WTC11 (cell line): ENCODE measurements around the gene STIM2. TPM values are rescaled to one million over a fixed set of nuclear protein-coding genes. Genes with fewer than 3 reads are reported as not detected.

Source experiments
- ATAC-seq: fragments of 200-7000 bp; cut with Tn5 transposase; 2 replicates; pipeline ENCODE4 v1.10.0; 2021; ENCODE audit warnings: mild to moderate bottlenecking, moderate library complexity
- CTCF ChIA-PET: fragments of 300-600 bp; sonication (Branson Sonifier 250); formaldehyde crosslinking; loops from one replicate; lab custom pipeline; 2021; ENCODE audit warnings: antibody characterized with exemption; lab: Charles Lee
- POLR2A ChIA-PET: fragments of 350-600 bp; sonication (Branson Sonifier 250); formaldehyde crosslinking; loops from one replicate; lab custom pipeline; 2021; ENCODE audit warnings: antibody characterized with exemption; lab: Charles Lee
- DNase-seq: peaks from one replicate; pipeline ENCODE4 v3.0.0; 2021; ENCODE audit warnings: low spot score
- H3K27ac Mint-ChIP-seq: 2 replicates; pipeline ENCODE4 v1.8.0; 2021; ENCODE audit warnings: mixed read lengths
- H3K27me3 Mint-ChIP-seq: 2 replicates; pipeline ENCODE4 v1.8.0; 2021; ENCODE audit warnings: low read depth, mild to moderate bottlenecking, moderate library complexity, mixed read lengths
- H3K36me3 Mint-ChIP-seq: 2 replicates; pipeline ENCODE4 v1.8.0; 2021; ENCODE audit warnings: mixed read lengths
- H3K4me1 Mint-ChIP-seq: 2 replicates; pipeline ENCODE4 v1.8.0; 2022; ENCODE audit warnings: mixed read lengths
- H3K4me3 Mint-ChIP-seq: 2 replicates; pipeline ENCODE4 v1.8.0; 2021; ENCODE audit warnings: mild to moderate bottlenecking, moderate library complexity, mixed read lengths
- H3K9me3 Mint-ChIP-seq: 2 replicates; pipeline ENCODE4 v1.8.0; 2021; ENCODE audit warnings: mixed read lengths
- AR ChIP-seq: fragments of 250-450 bp; sonication (Bioruptor Pico); IDR thresholded peaks from 2 replicates; pipeline ENCODE4 v1.9.0; 2021; ENCODE audit warnings: mild to moderate bottlenecking
- ERG ChIP-seq: fragments of 250-450 bp; sonication (Bioruptor Pico); IDR thresholded peaks from 2 replicates; pipeline ENCODE4 v1.8.0; 2021; ENCODE audit warnings: mild to moderate bottlenecking
- ESRRA ChIP-seq: sonication (generic); formaldehyde crosslinking; IDR thresholded peaks from 2 replicates; pipeline ENCODE4 v1.8.1; 2022; ENCODE audit warnings: mild to moderate bottlenecking, missing genetic modification reagents, borderline replicate concordance
- NR1H2 ChIP-seq: sonication (generic); formaldehyde crosslinking; IDR thresholded peaks from 2 replicates; pipeline ENCODE4 v1.9.0; 2021; ENCODE audit warnings: mild to moderate bottlenecking, moderate library complexity, missing genetic modification reagents
- PRDM15 ChIP-seq: sonication (generic); formaldehyde crosslinking; IDR thresholded peaks from 2 replicates; pipeline ENCODE4 v1.8.0; 2022; ENCODE audit warnings: missing genetic modification reagents
- RELA ChIP-seq: sonication (generic); formaldehyde crosslinking; IDR thresholded peaks from 2 replicates; pipeline ENCODE4 v1.8.1; 2022; ENCODE audit warnings: missing genetic modification reagents, mild to moderate bottlenecking, borderline replicate concordance
- ZBTB21 ChIP-seq: sonication (generic); formaldehyde crosslinking; IDR thresholded peaks from 2 replicates; pipeline ENCODE4 v1.8.1; 2023; ENCODE audit warnings: mild to moderate bottlenecking, missing genetic modification reagents, borderline replicate concordance
- ZMAT4 ChIP-seq: fragments of 250-450 bp; sonication (Bioruptor Pico); IDR thresholded peaks from 2 replicates; pipeline ENCODE4 v1.9.0; 2021; ENCODE audit warnings: mild to moderate bottlenecking
- ZNF263 ChIP-seq: sonication (generic); formaldehyde crosslinking; IDR thresholded peaks from 2 replicates; pipeline ENCODE4 v1.8.1; 2022; ENCODE audit warnings: low read depth, mild to moderate bottlenecking, moderate library complexity, missing genetic modification reagents
- ZNF317 ChIP-seq: sonication (generic); formaldehyde crosslinking; IDR thresholded peaks from 2 replicates; pipeline ENCODE4 v1.8.1; 2023; ENCODE audit warnings: low read depth, mild to moderate bottlenecking, moderate library complexity, missing genetic modification reagents, borderline replicate concordance
- total RNA-seq: library from RNA; stranded (reverse); gene quantifications from 3 replicates; pipeline ENCODE4 v1.2.3, GENCODE V29; 2021
- TF ChIP-seq, protein P1 (sequence below): fragments of 250-450 bp; sonication (Bioruptor Pico); IDR thresholded peaks from 2 replicates; pipeline ENCODE4 v1.9.0; 2021; ENCODE audit warnings: moderate library complexity, mild to moderate bottlenecking, inconsistent platforms, borderline replicate concordance
- TF ChIP-seq, protein P2 (sequence below): sonication (generic); formaldehyde crosslinking; IDR thresholded peaks from 2 replicates; pipeline ENCODE4 v1.8.1; 2023; ENCODE audit warnings: mild to moderate bottlenecking, moderate library complexity, missing genetic modification reagents
- TF ChIP-seq, protein P3 (sequence below): sonication (generic); formaldehyde crosslinking; IDR thresholded peaks from 2 replicates; pipeline ENCODE4 v1.8.1; 2022; ENCODE audit warnings: mild to moderate bottlenecking, missing genetic modification reagents, moderate library complexity, borderline replicate concordance

STIM2 gene
- total RNA-seq, 1 experiment from 2014 or later = 22.4 TPM

GRCh38 chr4:27023366-27023765 lies 162.7 kb downstream of the STIM2 start (continued):
- TF ChIP-seq, protein P1, sequence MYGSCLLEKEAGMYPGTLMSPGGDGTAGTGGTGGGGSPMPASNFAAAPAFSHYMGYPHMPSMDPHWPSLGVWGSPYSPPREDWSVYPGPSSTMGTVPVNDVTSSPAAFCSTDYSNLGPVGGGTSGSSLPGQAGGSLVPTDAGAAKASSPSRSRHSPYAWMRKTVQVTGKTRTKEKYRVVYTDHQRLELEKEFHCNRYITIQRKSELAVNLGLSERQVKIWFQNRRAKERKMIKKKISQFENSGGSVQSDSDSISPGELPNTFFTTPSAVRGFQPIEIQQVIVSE (CRISPR knock-in tag) = no peak
- TF ChIP-seq ERG (CRISPR knock-in tag) = no peak
- TF ChIP-seq ZBTB21 = no peak
- TF ChIP-seq, protein P2, sequence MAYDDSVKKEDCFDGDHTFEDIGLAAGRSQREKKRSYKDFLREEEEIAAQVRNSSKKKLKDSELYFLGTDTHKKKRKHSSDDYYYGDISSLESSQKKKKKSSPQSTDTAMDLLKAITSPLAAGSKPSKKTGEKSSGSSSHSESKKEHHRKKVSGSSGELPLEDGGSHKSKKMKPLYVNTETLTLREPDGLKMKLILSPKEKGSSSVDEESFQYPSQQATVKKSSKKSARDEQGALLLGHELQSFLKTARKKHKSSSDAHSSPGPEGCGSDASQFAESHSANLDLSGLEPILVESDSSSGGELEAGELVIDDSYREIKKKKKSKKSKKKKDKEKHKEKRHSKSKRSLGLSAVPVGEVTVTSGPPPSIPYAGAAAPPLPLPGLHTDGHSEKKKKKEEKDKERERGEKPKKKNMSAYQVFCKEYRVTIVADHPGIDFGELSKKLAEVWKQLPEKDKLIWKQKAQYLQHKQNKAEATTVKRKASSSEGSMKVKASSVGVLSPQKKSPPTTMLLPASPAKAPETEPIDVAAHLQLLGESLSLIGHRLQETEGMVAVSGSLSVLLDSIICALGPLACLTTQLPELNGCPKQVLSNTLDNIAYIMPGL (CRISPR knock-in tag) = no peak
- TF ChIP-seq ZNF317 (CRISPR knock-in tag) = no peak
- TF ChIP-seq NR1H2 (CRISPR knock-in tag) = no peak
- TF ChIP-seq, protein P3, sequence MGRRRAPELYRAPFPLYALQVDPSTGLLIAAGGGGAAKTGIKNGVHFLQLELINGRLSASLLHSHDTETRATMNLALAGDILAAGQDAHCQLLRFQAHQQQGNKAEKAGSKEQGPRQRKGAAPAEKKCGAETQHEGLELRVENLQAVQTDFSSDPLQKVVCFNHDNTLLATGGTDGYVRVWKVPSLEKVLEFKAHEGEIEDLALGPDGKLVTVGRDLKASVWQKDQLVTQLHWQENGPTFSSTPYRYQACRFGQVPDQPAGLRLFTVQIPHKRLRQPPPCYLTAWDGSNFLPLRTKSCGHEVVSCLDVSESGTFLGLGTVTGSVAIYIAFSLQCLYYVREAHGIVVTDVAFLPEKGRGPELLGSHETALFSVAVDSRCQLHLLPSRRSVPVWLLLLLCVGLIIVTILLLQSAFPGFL (CRISPR knock-in tag) = no peak
- TF ChIP-seq ZNF263 (CRISPR knock-in tag) = no peak
- TF ChIP-seq AR = no peak
- TF ChIP-seq RELA (CRISPR knock-in tag) = no peak
- TF ChIP-seq ESRRA (CRISPR knock-in tag) = no peak

DNA sequence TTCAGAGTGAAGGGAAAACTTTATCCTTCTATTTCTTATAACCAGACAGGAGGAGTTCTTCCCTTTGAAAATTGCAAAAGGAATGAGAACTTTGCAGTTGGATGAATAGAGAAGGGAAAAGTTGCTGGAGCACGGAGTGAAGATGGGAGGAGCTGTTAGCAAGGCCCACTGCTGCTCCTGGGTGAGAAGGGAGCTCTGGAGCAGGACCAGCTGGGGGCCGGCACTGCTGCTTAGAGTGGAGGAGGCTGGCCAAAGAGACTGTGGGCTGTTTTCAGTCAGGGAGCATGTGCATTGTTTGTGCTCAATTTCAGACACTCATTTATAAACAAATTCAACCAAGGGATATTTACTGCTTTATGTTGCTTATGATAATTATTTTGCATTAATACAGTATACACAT lies 164.2 kb downstream of the STIM2 start:
- peaks cover 9% of the 10 kb centered on the region for H3K4me1 Mint-ChIP-seq
- H3K36me3 Mint-ChIP-seq = no peaks in the 10 kb centered on the region
- H3K9me3 Mint-ChIP-seq = no peaks in the 10 kb centered on the region
- CTCF ChIA-PET = interaction anchor here (0.7 to 1.4 kb wide), 2 partner anchors 9 to 14 kb away, joined by 4 to 6 read pairs; no protein-coding TSS in a partner anchor
- ATAC-seq = peak; percentile 82
- H3K27ac Mint-ChIP-seq = no peak overlapping the region; the same call in 1 of the 2 replicates
- no peak overlapping the region for H3K4me3 Mint-ChIP-seq
- peak; percentile 23 for DNase-seq
- POLR2A ChIA-PET = interaction anchor here (0.5 to 0.6 kb wide), 2 partner anchors 18 to 617 kb away, joined by 3 to 5 read pairs; no protein-coding TSS in a partner anchor
- TF ChIP-seq PRDM15 (CRISPR knock-in tag) (peak; percentile 60), ZMAT4 (CRISPR knock-in tag) (no peak)
- H3K27me3 Mint-ChIP-seq = no peaks in the 10 kb centered on the region
